Adrenal gland (tissue), 12 donors: ENCODE measurements around the gene THSD7B. TPM values are rescaled to one million over a fixed set of nuclear protein-coding genes. Genes with fewer than 3 reads are reported as not detected.

Source experiments
- DNase-seq, 7 donors: peaks; one replicate each; pipeline ENCODE4 v3.0.0-alpha.2; 2019 to 2020
- H3K27ac ChIP-seq, 5 donors: fragments of 200-600 bp; sonication (generic) in 4 of 5; 1 replicate in 3 of 5; 2 replicates in 2 of 5; pipeline versions ENCODE4 v1.5.1 to v1.8.0; 2016 to 2020; ENCODE audit warnings: mild to moderate bottlenecking in 1 of 5
- H3K27me3 ChIP-seq: fragments of 200-600 bp; 2 replicates; pipeline ENCODE4 v1.8.0; 2021
- H3K36me3 ChIP-seq, 2 donors: fragments of 200-600 bp; replicated peaks in 1 of 2; 1 replicate in 1 of 2; 2 replicates in 1 of 2; pipeline versions ENCODE4 v1.5.1 to v1.8.0; 2018 to 2022
- H3K4me1 ChIP-seq, 2 donors: fragments of 200-600 bp; replicated peaks in 1 of 2; 1 replicate in 1 of 2; 2 replicates in 1 of 2; pipeline versions ENCODE4 v1.5.1 to v1.8.0; 2018 to 2021
- H3K4me3 ChIP-seq, 4 donors: fragments of 200-600 bp; sonication (generic) in 3 of 4; one replicate each; pipeline ENCODE4 v1.5.1; 2016 to 2018
- H3K9me3 ChIP-seq, 3 donors: fragments of 200-600 bp; sonication (generic) in 1 of 3; replicated peaks in 1 of 3; 1 replicate in 2 of 3; 2 replicates in 1 of 3; pipeline versions ENCODE4 v1.5.1 to v1.8.0; 2016 to 2021
- POLR2A ChIP-seq, 2 donors: fragments of 450-650 bp; IDR thresholded peaks; one replicate each; pipeline ENCODE4 v1.6.1; 2017; ENCODE audit warnings: antibody characterized with exemption in 2 of 2, mild to moderate bottlenecking in 2 of 2, moderate library complexity in 1 of 2
- WGBS, 4 donors: extraction: QIAGEN DNeasy Blood & Tissue Kit in 2 of 4; methylation state at CpG; one replicate each; pipeline versions ENCODE4 v1.1.5 to v1.1.7; 2013 to 2017; 5-methylcytosine and 5-hydroxymethylcytosine counted together
- intact Hi-C, 2 donors: fragments of 100-400 bp; cut with DNase I; formaldehyde crosslinking; loops; one replicate each; pipeline versions ENCODE4 v1.14.1 to v1.15.0; 2022 to 2023
- polyA plus RNA-seq, 3 donors: library from polyadenylated mRNA; stranded (reverse); fragments of 200-250 nt in 2 of 3; fragments of 350-450 nt in 1 of 3; fragmentation: Illumina TruSeq in 1 of 3; extraction: RNeasy Lipid Tissue Mini Kit (QIAGEN cat#74804) in 1 of 3; gene quantifications; one replicate each; pipeline ENCODE4 v1.2.3, GENCODE V29; 2013 to 2014
- total RNA-seq, 9 donors: library from RNA; depleted of rRNA in 4 of 9; stranded (reverse); fragments of >200 nt in 4 of 9; fragments of 120-200 nt in 1 of 9; fragmentation: NEBNext Ultra II Directional in 1 of 9; extraction: Animal tissue kit (Norgen Biotek cat#: 25700) in 1 of 9; gene quantifications; one replicate each; pipeline versions ENCODE4 v1.1.0 to v1.2.4, GENCODE V29; 2013 to 2023
- TF ChIP-seq, protein P1 (sequence below), 6 experiments: fragments of 450-650 bp in 4 of 6; fragments of 200-600 bp in 2 of 6; sonication (generic) in 1 of 6; IDR thresholded peaks; 1 replicate in 5 of 6; 2 replicates in 1 of 6; pipeline versions ENCODE4 v1.5.1 to v1.8.0; 2016 to 2021; ENCODE audit warnings: antibody characterized with exemption in 6 of 6, mild to moderate bottlenecking in 2 of 6, moderate library complexity in 1 of 6
- donor health status: healthy with polysubstance abuse.
- donor health status: Bipolar disorder and iron deficiency.
- donor health status: DM: yes; HTN: yes; CAD: no.
- donor health status: DM: no; HTN: no; CAD: no.
- donor health status: DM: no; HTN: no; CAD: no.
- donor health status: DM: yes; HTN: yes; CAD: no.

THSD7B gene
- total and polyA plus RNA-seq, 12 donors = under 0.01 to 0.44 (median 0.12) TPM; not detected in 4

DNA sequence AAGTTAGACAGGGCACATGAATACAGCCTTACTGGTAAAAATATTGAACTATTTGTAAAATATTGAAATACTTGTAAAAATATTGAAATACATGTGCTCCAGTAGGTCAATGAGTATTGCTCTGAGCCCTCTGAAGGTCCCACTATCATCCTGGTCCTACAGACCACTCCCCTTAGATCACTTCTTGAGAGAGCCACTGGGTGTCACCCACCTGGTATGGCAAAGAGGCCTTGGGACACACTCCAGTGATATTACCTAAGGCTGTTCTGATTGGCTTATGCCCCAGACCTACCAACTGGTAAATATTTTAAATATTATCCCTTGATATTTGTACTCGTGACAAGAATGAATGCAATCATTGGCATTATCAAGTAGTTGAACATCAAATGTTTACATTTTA, 5.0 kb downstream of the THSD7B start:
- Histone ChIP-seq H3K4me3 (no peak overlapping the region), H3K36me3 (no peaks in the 10 kb centered on the region), H3K9me3 (no peaks in the 10 kb centered on the region), H3K27ac (no peak overlapping the region), H3K27me3 (peaks cover 11% of the 10 kb centered on the region), H3K4me1 (no peaks in the 10 kb centered on the region)
- DNase-seq = no peak
- WGBS, 4 donors = 61 to 79% (median 70%) methylated on average over 1 of the region's 1 CpG
- intact Hi-C loops = no loop called here
- TF ChIP-seq POLR2A (IDR thresholded peaks at IDR 0.05) = no peak
- TF ChIP-seq, protein P1, sequence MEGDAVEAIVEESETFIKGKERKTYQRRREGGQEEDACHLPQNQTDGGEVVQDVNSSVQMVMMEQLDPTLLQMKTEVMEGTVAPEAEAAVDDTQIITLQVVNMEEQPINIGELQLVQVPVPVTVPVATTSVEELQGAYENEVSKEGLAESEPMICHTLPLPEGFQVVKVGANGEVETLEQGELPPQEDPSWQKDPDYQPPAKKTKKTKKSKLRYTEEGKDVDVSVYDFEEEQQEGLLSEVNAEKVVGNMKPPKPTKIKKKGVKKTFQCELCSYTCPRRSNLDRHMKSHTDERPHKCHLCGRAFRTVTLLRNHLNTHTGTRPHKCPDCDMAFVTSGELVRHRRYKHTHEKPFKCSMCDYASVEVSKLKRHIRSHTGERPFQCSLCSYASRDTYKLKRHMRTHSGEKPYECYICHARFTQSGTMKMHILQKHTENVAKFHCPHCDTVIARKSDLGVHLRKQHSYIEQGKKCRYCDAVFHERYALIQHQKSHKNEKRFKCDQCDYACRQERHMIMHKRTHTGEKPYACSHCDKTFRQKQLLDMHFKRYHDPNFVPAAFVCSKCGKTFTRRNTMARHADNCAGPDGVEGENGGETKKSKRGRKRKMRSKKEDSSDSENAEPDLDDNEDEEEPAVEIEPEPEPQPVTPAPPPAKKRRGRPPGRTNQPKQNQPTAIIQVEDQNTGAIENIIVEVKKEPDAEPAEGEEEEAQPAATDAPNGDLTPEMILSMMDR (IDR thresholded peaks at IDR 0.05) = no peak

DNA sequence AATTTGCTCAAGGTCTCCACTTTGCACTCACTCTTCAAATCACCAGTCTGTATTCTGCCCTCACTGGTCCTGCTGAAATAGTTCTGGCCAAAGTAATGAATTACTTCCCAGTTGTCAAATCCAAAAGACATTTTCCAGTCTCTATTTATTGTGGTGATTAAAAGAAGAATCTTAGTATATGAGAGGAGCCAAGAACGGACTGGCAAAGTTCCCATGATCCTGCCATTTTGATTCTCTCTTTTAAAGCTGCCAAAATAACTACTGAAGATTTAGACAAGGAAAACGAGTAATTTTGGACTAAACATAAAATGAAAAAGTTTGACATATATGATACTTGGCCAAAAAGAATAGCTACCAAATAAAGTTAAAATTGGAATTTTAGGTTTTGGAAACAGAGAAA, 12.0 kb downstream of the THSD7B start:
- Histone ChIP-seq H3K4me3 (no peak overlapping the region), H3K36me3 (no peaks in the 10 kb centered on the region), H3K27ac (no peak overlapping the region), H3K27me3 (peaks cover 4% of the 10 kb centered on the region), H3K4me1 (no peaks in the 10 kb centered on the region), H3K9me3 (no peaks in the 10 kb centered on the region)
- DNase-seq = no peak
- intact Hi-C loops = no loop called here
- TF ChIP-seq POLR2A (IDR thresholded peaks at IDR 0.05) = no peak
- TF ChIP-seq, protein P1 (IDR thresholded peaks at IDR 0.05) = no peak
- 49 to 61% (median 53%) methylated on average over 2 of the region's 2 CpGs for WGBS, 4 donors

GRCh38 chr2:136783856-136784255, 18.5 kb downstream of the THSD7B start:
- Histone ChIP-seq H3K9me3 (no peaks in the 10 kb centered on the region), H3K27ac (no peak overlapping the region), H3K4me1 (no peaks in the 10 kb centered on the region), H3K36me3 (no peaks in the 10 kb centered on the region), H3K27me3 (no peaks in the 10 kb centered on the region), H3K4me3 (no peak overlapping the region)
- intact Hi-C loops = no loop called here
- no peak for TF ChIP-seq POLR2A (IDR thresholded peaks at IDR 0.05)
- TF ChIP-seq, protein P1 (IDR thresholded peaks at IDR 0.05) = no peak
- DNase-seq = no peak
- 48 to 57% (median 51%) methylated on average over 4 of the region's 4 CpGs for WGBS, 4 donors

GRCh38 chr2:136785215-136785614, 19.9 kb downstream of the THSD7B start:
- no peaks in the 10 kb centered on the region for H3K27me3 ChIP-seq
- WGBS, 4 donors = 62 to 82% (median 79%) methylated on average over 3 of the region's 3 CpGs
- no peak overlapping the region for H3K4me3 ChIP-seq
- H3K9me3 ChIP-seq = no peaks in the 10 kb centered on the region
- TF ChIP-seq, protein P1 (IDR thresholded peaks at IDR 0.05) = no peak
- no peak for TF ChIP-seq POLR2A (IDR thresholded peaks at IDR 0.05)
- no peaks in the 10 kb centered on the region for H3K4me1 ChIP-seq
- DNase-seq = no peak
- H3K36me3 ChIP-seq = no peaks in the 10 kb centered on the region
- intact Hi-C loops = no loop called here
- H3K27ac ChIP-seq = no peak overlapping the region
